CD4-positive, alpha-beta T cell treated with Interferon alpha-2 for 1 hour (primary cell): ENCODE data around the gene ATG4B.
"Not testable (repeated sequence)": the region's sequence is repeated elsewhere in the genome, so short reads cannot be mapped to it uniquely, and the experiment has no call there.

ENCODE experiments used
- DNase-seq, 2 donors: peaks; one replicate each; pipeline ENCODE4 v3.0.0-alpha.2; 2020 to 2022

Gene ATG4B

DNA sequence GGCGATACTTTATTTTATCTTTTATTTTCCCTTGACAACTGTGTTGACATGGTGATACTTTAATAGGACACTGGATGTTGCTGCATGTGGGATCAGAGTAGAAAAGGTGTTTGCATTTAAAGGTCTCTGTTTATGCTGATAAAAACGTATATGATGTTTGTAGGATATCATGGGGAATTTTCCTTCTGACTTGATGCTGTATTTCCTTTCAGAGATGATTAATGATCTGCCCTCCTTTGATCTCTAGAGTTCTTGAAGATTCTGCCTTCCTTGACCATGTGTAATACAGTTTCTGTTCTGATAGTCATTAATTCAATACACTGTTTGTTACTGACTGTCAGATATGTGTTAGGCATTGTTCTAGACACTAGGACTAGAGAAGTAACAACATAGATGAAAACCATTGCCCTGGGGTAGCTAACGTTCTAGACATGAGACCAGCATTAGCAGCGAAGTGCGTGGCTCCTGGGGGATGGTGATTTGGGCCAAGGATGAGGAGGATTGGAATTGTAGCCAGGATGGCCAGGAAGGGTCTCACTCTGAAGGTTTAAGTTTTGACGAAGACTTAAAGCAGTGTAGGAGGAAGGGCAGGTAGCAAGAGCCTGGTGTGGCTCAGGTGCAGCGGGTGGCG is 2.8 kb downstream of the ATG4B start:
- no peak for DNase-seq

DNA sequence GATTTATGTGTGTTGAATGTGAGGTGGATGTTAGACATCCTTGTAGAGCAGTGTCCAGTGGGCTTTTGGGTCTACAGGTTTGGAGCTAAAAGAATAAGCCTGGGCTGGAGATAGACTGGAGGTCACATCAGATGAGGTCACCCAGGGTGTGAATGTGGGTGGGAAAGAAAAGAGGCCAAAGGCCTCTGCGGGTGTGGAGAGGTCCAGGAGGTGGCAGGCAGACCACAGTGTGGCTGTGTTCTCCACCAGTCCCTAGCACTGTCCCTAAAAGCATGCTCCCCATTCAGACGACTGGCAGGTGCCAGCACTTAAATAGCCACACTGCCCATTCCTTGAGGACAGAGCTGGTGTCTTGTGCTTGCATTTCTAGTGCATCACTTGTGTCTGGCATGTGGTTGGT is 4.1 kb downstream of the ATG4B start:
- DNase-seq: no peak

DNA sequence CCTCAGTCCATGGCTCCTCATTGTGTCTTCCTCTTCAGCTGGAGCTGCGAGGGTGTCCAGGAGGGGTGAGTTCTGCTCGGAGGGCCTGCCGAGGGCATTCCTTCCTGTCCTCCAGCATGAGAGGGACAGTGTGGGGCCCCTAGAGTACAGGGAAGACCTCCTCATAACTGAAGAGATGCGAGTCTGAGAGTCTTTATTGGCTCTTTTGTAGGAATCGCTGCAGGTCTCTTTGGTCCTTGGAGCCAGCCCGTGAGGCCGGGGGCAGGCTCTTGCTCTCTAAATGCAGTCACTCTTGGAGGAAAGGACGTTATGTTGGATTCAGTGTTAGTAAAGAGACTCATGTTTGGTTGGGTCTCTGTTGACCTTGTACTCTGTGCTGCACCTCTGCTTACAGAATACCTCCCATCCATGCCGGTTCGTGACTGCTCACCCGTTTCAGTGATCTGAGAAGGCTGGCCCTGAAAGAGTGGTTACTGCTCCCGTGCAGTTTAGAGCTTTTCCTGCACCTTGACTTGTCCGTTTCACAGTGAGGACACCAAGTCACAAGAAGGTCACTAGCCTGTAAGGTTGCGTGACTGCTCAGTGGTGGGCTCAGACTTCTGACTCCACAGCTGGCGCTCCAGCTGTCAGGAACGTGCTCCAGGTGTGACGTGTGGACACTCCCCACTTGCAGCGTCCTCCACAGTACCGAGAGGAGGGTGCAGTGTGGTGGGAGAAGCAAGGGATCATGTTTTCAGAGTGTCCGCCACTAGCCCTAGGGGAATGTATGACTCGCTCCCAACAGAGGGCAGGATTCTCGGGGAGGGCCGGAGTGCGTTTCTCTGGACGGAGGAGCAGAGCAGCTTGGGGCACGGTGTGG is 7.8 kb downstream of the ATG4B start:
- no peak for DNase-seq

DNA sequence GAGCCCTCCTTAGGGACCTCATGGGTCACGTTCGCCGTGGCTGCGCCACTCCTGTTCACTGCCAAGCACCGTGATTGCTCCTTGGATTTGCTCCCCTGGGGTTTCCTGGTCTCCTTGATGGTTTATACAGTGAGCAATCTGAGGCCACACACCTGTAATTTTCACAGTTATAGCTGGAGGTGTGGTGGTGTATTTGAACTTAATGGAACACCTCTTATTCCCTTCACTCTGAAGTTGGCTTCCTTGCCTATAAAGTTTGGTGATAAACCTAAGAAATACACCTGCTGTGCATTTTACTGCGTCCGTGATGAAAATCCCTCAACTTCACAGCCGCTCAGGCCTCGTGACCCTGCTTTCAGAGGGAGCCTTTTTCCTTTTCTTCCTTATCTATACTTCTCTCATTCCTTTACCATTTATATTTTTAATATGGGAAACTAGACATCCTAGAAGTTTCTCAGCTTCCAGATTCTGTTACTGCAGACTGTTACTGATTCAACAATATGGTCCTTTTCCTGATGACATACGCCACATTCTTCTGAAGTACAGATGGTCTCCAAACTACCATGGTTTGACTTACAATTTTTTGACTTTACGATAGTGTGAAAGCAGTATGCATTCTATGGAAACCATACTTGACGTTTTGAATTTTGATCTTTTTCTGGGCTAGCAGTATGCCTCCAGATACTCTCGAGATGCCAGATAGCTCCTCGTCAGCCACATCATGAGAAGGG is 8.6 kb downstream of the ATG4B start:
- DNase-seq: no peak

DNA sequence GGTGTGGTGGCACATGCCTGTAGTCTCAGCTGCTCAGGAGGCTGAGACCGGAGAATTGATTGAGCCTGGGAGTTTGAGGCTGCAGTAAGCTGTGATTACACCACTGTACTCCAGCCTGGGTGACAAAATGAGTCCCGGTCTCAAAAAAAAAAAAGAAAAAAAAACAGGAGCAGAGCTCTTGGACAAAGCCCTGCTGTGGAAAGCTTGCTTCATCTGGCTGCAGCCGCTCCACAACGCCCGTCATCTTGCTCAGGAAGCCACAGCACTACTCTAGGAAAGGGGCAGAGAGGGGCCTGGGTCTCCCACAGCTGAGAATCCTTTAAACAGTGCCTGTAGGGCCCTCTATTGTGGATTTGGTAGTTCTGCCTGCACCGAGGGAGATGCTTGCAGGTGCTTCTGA is 11.0 kb downstream of the ATG4B start:
- DNase-seq: no peak

DNA sequence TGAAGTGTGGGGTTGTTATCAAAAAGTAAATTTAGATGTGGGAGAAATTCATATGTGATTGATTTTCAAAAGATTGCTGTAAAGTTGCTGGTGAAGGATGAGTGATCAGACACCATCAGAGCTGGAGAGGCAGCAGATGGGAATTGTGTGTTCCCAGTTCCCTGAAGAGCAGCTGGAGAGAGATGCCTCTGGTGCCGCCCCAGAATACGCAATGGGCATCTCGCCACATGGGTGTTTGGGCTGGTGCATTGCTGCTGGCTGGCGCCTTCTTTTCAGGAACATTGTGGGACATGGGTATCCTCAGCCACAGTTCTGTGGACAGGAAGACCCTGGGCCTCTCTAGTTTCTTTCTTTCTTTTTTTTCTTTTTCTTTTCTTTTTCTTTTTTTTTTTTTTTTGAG is 11.9 kb downstream of the ATG4B start:
- no peak for DNase-seq

DNA sequence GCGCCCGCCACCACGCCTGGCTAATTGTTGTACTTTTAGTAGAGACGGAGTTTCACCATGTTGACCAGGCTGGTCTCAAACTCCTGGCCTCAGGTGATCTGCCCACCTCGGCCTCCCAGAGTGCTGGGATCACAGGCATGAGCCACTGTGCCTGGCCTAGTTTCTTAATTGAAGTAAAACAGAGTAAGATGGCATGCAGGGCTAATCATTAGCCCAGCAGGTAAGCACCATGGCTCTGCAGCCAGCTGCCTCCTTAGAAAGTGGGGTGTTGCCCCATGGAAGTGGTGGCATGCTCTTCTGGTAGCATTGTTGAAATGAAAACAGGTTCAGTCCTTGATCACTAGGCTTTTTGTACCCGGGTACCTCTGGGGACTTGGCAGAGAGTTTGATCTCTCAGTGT is 12.4 kb downstream of the ATG4B start:
- DNase-seq: no peak

DNA sequence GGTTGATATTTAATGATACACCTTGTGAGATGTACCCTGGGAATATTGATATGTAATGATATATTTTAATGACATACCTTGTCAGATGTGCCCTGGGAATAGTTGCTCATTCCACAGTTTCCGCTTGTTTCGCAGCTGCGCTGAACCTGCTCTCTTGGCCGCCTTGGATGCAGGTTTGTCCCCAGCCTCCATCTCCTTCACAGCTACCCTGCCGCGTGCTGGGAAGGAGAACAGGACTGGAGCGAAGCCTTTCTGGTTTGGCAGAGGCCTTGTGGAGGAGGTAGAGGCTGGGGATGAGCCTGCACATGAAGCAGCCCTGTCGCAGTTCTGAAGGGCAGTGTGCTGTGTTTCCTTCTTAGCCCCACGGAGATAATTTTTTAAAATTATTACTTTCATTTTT is 14.6 kb downstream of the ATG4B start:
- DNase-seq: no peak

DNA sequence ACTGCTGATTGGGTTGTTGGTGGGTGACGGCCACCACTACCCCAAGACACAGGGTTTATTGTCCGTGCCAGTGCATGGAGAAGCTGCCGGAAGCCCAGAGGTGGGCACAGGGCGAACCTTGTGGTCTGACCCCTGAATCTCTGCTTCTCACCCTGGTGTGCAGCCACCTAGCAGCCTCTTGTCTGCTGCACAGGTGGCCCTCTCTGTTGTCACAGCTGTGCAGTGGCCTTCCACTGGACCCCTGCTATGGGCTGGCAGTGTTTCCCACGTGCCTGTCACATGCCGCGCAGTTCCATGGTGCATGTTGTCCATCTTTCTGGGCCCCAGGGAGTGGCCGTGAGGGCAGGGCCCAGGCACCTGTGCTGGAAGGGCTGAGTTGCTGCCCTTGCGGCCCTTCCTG is 15.2 kb downstream of the ATG4B start:
- DNase-seq: no peak

DNA sequence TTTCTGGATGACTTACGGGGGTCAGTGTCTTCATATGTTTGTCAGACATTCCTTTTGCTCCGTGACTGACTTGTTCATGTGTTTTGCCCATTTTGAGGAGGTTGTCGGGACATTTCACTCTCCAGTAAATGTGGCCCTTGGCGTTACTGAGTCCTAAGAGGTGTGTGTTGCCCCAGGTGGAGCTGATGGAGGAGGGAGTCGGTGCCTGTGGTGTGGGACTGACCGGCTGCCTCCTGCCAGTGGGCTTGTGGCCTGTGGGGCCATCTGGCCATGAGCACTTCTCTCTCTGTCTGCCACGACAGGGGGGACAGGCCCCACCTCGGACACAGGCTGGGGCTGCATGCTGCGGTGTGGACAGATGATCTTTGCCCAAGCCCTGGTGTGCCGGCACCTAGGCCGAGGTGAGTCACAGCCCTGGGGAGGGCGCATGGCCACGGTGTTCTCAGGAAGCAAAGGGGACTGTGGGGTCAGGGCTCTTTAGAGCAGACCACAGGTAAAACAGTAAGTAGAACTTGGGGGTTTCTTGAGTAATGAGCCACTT is 15.8 kb downstream of the ATG4B start:
- no peak for DNase-seq

DNA sequence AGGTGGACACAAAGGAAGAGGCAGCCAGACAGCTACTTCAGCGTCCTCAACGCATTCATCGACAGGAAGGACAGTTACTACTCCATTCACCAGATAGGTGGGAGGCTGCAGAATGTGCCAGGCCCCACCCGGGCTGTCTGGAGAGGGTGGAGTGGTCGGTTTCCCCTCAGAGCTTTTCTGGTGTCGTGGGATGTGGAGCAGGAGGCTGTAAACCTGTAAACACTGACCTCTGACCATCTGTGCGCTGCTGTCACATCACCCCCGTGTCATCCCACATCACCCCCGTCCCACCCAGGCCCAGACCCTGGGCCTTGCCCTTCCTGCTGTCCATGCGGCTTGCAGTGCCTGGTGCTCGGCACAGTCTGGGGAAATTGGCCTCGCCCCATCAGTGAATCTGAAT is 17.1 kb downstream of the ATG4B start:
- no peak for DNase-seq

DNA sequence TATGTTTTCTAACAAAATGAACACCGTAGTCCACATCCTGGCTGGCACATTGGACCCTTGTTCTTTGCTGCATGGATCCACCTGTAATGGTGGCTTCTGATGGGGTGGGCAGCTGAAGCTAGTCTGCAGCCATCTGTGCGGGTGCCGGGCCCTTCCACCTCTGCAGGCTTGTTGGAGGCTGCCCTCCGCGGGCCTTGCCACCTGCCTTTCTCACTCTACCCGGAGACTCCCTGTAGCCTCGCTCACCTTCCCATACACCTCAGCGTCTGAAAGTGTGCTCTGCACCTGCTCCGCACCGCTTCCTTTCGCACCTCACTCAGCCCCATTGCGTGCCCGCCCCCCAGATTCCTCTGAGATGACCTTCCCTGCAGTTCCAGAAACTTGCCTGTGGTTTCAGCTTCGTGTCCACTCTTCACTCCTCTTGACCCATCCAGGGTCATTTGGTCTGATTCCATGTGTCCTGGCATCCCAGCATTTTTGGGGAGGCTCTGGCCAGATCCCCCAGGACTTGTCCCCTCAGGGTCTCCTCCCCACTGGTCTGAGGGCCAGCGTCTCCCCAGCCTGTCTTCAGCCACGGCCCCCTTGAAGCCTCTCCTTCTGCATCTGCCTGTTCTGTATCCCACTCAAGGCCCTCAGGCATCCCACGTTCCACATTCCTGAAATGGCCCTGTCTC is 18.2 kb downstream of the ATG4B start:
- no peak for DNase-seq

DNA sequence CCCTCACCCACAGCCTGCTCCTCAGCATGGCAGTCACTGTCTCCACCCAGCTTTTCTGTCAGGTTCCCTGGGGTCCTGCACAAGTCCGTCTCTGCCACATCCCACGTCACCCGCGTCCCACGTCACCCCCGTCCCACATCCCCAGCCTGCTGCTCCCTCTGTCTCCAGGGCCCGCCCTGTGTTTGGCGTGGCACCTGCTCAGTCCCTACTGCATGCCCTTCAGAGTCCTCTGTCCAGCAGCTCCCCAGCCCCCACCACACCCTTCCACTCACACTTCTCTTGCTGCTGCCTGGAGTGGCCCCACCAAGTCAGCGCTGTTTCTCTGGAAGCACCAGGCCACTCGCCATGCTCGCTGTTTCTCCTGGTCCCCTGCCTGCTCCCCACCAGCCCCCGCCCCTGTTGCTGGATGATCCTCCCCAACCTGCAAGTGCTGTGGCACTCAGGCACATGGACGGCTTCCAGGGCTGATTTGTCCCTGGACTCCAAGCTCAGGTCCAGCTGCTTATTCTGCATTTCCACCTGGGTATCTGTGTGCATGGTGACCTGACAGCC is 18.8 kb downstream of the ATG4B start:
- no peak for DNase-seq

DNA sequence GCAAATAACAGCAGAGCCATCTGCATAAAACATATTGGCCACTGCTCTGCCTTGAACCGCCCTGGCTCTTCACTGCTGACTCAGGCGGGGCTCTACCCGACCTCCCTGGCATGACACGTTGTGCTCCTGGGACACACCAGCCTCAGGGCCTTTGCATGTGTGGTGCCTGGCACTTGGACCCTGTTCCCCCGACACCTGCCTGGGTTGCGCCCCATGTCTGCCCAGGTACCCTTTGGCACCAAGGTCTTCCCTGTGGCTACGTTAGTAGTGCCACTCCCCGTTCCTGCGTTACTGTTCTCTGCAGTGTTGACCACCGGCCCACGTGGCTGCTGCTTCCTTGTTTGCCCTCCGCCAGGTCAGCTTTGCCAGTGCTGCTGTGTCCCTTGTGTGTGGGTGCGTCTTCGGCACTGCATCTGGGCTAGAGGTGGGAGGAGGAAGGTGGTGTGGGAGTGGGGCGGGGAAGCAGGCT is 20.3 kb downstream of the ATG4B start:
- DNase-seq: no peak

DNA sequence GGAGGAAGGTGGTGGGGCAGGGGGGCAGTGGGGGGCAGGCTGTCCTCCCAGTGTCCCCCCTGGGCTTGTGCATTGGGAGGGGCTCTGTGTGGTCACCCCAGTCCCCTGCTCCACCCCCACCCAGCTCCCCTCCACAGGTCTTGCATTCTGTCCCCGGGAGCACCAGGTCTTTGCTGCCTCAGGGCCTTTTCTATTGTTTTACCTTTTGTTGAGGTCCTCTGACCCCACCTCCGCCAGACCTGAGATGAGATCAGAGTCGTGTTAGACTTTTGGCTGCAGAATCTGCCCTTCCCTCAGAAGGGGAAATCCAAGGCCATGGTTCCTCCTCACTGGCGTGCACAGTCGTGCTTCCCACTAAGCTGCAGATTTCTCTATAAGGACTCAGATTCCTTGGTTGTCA is 20.8 kb downstream of the ATG4B start:
- DNase-seq: no peak

DNA sequence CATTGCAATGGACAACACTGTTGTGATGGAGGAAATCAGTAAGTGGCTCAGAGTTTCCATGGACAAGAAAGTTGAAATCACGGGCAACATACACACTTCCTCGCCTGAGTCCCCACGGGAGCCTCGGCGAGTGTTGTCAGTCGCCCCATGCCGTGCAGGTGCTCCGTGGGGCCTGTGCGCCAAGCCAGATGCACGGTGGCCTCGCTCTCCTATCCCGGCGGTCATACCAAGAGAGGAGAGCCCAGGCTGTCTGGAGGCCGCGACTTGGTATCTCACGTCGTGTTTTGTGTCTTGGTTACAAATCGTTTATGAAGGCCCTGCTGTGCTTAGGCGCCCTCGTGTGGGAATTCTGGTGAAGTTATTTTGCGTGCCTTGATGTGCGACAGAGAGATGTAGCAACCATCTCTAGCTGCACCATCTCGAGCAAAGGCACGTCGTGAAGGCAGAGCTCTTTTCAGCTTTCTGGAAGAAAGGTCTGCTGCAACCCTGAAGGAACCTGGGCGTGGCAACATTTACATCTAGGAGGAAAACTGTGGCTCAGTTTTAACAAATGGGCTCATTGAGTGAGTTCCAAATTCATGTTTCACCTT is 21.8 kb downstream of the ATG4B start:
- peak; percentile 15 to 45 for DNase-seq

DNA sequence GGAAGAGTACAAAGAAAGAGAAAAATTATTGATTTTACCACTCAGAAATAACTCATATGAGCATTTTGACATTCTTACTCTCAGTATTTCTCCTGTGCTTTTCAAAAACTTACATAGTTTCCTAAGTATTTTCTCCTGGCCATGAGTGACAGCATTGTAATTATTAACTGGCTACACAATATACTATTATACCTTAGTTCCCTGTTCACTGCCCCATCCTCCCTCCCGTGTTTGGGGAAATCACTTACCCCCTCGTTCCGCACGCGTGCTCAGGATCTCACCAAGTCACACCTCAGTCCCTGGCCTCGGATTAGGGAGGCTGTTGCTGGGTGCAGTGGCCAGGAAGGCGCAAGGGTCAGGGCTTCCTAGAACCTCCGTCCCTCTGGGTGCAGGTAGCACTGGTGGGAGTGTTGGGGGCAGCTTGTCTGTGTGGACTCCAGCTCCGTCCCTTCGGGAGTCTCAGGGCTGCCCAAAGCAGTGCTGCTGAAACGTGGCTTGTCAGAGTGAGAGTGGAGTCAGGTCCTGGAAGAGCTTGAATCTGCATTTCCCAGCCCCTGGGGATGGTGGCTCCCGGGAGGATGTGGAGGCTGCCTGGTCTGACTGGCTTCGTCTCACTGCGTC is 23.2 kb downstream of the ATG4B start:
- no peak for DNase-seq

DNA sequence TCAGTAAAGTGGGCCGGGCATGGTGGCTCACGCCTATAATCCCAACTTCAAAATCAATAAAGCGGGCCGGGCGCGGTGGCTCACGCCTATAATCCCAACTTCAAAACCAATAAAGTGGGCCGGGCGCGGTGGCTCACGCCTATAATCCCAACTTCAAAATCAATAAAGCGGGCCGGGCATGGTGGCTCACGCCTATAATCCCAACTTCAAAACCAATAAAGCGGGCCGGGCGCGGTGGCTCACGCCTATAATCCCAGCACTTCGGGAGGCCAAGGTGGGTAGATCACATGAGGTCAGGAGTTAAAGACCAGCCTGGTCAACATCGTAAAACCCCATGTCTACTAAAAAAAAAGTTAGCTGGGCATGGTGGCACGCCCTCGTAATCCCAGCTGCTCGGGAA is 25.2 kb downstream of the ATG4B start:
- DNase-seq: not testable (repeated sequence)

DNA sequence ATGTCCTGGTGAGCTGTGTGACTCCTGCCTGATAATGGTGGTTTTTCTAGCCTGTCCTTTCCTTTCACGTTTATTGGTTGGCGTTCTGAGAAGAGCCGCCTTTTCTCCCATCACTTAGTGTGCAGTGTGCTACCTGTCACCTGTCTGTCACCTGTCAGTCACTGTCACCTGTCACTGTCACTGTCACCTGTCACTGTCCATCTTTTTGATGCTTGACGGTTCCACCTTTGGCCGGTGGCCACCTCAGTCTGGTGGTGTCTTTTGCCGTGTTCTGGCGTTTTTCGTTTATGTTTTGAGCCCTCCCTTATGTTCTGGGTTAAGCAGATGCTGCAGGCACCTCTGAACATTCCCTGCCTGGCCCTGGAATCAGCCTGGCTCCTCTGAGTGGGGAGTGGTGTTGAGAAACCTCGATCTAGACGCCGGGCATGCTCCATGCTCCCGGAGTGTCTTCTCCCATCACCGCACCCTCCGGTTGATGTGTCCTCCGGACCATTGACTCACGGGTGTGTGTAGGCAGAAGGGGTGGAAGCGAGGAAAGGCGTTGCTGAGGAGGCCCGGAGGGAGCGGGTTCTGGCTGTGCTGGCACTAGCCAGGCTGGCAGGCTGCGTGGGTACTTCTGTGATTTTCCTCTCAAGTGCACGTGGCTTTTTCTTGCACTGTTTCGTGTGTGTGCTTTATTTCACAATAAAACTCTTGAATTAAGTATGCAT is 28.4 kb downstream of the ATG4B start:
- no peak for DNase-seq

DNA sequence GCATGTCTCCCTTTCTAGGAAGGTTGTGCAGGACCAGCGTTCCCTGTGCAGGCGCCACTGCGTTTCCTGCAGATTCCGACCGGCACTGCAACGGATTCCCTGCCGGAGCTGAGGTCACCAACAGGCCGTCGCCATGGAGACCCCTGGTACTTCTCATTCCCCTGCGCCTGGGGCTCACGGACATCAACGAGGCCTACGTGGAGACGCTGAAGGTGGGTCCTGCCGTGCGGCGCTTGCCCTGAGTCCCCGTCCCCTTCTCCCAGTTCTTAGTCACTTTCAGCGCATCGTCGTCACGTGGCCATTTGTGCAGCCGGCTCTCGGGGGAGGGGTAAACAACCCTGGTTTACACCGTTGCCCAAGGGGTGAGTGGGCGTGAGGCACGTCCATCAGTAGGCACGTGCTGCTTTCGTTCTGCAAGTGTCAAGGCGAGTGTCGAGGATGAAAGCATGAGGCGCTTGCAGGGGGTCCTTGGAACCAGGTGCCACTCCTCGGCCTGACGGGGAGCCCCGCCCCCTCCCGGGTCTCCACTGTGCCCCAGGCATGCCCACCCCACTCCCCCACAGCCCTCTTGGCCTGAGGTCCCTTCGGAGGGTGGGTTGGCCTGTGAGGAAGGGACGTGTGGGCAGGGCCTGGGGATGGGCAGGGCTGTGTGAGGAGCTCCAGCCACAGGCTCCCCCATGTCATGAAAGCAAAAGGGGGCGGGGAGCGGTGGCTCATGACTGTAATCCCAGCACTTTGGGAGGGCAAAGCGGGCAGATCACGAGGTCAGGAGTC is 29.3 kb downstream of the ATG4B start:
- DNase-seq: no peak
